HG02588 (cell line): ENCODE measurements around the gene DMRTB1.

Experiments used
- ATAC-seq: cut with Tn5 transposase; IDR thresholded peaks from one replicate; pipeline ENCODE4 v1.9.1; 2021; ENCODE audit warnings: mild to moderate bottlenecking, moderate library complexity; ENCODE audit not compliant: unreplicated experiment

The DMRTB1 gene

GRCh38 chr1:53462769-53463501 is 3.7 kb downstream of the DMRTB1 start:
- ATAC-seq = no peak

GRCh38 chr1:53463961-53464899 is 5.0 kb downstream of the DMRTB1 start:
- no peak for ATAC-seq

- ATAC-seq = no peak
Observed at GRCh38 chr1:53465023-53465957, 6.1 kb downstream of the DMRTB1 start.

DNA sequence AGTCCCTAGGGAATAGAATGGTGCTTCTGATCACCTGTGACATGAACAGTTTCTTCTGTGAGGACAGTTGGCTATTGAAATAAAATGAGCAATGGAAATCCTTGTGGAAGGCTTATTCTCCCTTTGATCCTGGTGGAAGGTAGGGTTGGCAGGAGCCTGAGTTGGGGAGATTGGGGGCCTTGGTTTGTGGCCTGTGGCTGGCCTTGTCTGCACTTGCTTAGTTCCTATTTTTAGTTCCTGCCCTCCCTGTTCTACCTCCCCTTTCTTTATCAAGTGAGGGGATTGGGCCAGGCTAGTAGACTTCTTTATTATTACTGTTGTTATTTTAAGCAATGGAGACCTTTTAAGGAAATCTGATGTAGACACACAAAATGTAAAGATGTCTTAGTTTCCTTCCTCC is 8.2 kb downstream of the DMRTB1 start:
- ATAC-seq = no peak

DNA sequence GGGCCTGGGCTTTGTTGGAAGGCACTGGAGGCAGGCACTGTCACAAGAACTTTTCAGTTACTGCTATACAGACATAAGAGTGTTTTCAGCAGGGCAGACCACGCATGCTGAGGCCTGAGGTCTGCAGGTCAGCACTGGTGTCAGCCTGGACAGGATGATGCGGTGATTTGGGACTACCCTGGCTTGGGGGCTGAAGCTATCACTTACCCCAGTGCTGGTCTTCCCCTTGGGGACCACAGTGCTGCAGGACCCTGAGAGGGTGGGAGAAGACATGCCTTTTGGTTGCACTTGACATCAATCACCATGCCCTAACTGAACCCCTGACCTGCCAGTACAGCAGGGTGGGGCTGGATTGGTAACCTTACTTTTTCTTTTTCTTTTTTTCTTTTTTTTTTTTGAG is 9.2 kb downstream of the DMRTB1 start:
- ATAC-seq = no peak

GRCh38 chr1:53469373-53469772 is 10.2 kb downstream of the DMRTB1 start:
- ATAC-seq = no peak

GRCh38 chr1:53470155-53470554 is 11.0 kb downstream of the DMRTB1 start:
- ATAC-seq = no peak

DNA sequence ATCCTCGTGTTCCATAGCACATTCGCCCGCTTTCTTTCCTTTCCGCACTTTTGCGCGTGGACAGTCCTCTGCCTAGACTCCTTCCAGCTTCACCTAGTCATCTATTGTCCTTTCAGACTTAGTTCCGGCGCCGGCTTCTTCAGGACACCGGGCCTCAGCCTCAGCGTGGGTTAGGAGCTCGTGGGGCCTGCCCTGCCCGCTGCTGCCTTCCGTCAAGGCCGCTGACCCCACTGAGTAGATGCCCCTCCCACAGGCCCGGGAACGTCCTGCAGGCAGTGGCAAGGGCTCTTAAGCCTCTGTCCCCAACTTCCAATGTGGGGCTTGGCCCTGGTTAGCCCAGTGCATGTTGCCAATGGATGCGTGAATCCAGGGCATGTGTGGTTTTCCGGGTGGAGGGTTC is 11.4 kb downstream of the DMRTB1 start:
- no peak for ATAC-seq

- no peak for ATAC-seq
Observed at GRCh38 chr1:53471000-53471399, 11.8 kb downstream of the DMRTB1 start.

- ATAC-seq = no peak
Observed at GRCh38 chr1:53473463-53473862, 14.3 kb downstream of the DMRTB1 start.

GRCh38 chr1:53475664-53476063 is 16.5 kb downstream of the DMRTB1 start:
- no peak for ATAC-seq

DNA sequence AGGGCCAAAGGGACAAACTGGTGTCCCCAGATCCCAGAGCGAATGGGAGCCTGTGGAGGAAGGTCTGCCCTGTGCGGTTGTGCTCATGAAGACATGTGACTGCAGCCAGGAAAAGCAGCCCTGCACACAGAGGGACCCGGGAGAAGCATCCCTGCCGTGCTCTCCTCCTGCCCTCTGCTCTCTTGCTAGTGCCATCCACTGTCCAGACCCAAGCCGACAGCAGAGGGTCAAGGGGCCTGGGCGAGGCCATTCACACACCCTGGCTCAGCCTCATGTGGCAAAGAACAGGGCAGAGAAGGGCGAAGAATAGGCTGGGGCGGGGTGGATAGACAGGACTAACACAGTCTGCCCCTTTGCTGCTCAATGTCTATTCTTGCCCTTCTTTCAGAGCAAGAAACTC is 17.4 kb downstream of the DMRTB1 start:
- no peak for ATAC-seq

DNA sequence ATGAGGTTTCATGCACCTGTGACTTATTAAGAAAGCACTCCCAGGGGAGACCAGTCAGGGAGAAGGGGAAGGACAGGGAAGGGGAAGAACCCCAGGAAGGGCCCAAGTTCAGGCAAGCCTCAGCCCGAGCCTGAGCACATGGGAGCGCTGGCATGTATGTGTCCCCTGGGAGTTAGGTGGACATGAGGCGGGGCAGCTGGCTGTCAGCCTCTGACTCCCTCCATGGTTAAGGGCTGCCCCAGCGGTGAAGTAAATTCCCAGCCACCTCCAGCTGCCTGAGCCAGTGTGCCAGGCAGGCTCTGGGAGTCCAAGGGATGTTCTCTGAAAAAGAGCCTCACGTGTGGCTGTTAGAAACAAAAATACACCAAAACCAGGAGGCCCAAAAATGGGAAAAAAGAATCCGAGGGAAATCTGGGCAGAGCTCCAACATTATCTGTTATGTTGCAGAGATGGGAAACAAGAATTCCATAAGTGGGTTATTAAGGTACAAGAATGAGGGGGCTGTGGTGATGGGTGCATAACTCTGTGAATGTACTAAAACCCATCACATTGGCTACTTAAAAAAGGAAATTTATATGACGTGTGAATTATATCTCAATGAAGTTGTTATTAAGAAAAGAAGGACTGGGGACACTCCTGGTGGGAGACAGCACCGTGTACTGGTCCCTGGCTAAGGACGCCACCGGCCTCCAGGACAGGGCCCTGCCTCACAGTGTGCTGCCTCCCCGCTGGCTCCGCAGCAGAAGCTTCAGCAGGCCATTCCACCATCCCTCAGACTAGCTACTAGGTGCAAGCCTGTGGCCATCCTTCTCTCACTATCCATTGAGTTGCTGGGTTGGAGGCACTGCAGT is 18.7 kb downstream of the DMRTB1 start:
- no peak for ATAC-seq

DNA sequence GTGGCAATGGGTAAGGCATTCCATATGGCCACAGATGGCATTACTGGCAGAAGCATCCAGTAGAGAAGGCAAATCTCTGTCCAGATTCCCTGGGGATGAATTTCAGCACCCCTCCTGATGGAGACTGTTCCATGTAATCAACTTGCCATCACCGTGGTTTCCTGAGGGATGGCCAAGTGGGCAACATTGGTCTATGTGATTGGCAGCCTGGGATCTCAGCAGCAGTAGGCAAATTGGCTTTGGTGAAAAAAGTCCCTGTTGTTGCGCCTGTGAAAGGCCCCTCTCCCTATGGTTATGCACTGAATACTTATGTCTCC is 19.3 kb downstream of the DMRTB1 start:
- ATAC-seq = no peak

DNA sequence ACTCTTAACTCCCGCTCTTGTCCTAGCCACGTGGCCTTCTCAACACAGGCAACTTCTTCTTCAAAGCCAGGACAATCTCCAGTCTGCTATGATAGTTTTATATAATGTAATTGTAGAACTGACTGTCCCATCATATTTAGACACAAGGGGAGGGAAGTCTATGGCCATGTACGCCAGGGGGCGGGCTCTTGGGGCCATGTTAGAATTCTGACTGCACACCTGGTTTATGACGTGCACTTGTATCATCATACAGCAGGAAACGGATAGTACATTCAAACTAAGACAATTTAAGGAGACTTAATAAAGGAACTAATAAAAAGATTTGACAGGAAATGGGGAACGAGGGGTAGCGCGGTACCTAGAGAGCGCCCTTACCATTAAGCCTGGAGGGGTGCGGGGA is 21.5 kb downstream of the DMRTB1 start:
- no peak for ATAC-seq

GRCh38 chr1:53481456-53481855 is 22.3 kb downstream of the DMRTB1 start:
- ATAC-seq = no peak

GRCh38 chr1:53482441-53483153 is 23.4 kb downstream of the DMRTB1 start:
- ATAC-seq = no peak

GRCh38 chr1:53483170-53483569 is 24.0 kb downstream of the DMRTB1 start:
- no peak for ATAC-seq

GRCh38 chr1:53483656-53484055 is 24.5 kb downstream of the DMRTB1 start:
- no peak for ATAC-seq
